H9 (cell line): ENCODE data around the gene MAL. TPM values are rescaled to one million over a fixed set of nuclear protein-coding genes. Genes with fewer than 3 reads are reported as not detected.

Experiments used
- DNase-seq: peaks from one replicate; pipeline ENCODE4 v3.0.0-alpha.2; 2017
- H2AFZ ChIP-seq: one replicate; pipeline ENCODE4 v1.6.1; 2013; ENCODE audit warnings: mild to moderate bottlenecking, low read length, control low read depth, moderate library complexity
- H2AK5ac ChIP-seq: 2 replicates; pipeline ENCODE4 v1.6.1; 2013; ENCODE audit warnings: low read length, control low read depth, mixed read lengths; ENCODE audit not compliant: insufficient read length
- H2BK120ac ChIP-seq: one replicate; pipeline ENCODE4 v1.6.1; 2013; ENCODE audit warnings: low read depth, mild to moderate bottlenecking, low read length, control low read depth, inconsistent platforms; ENCODE audit not compliant: poor library complexity, severe bottlenecking
- H2BK12ac ChIP-seq: 2 replicates; pipeline ENCODE4 v1.6.1; 2013; ENCODE audit warnings: low read length, control low read depth, mixed read lengths, low read depth; ENCODE audit not compliant: insufficient read length
- H2BK15ac ChIP-seq: 2 replicates; pipeline ENCODE4 v1.6.1; 2013; ENCODE audit warnings: low read depth, low read length, control low read depth
- H2BK20ac ChIP-seq: one replicate; pipeline ENCODE4 v1.6.1; 2013; ENCODE audit warnings: low read depth, mild to moderate bottlenecking, low read length, control low read depth, inconsistent platforms; ENCODE audit not compliant: poor library complexity, severe bottlenecking
- H2BK5ac ChIP-seq: 2 replicates; pipeline ENCODE4 v1.6.1; 2013; ENCODE audit warnings: low read length, control low read depth, mixed read lengths; ENCODE audit not compliant: insufficient read length
- H3K14ac ChIP-seq: 2 replicates; pipeline ENCODE4 v1.6.1; 2013; ENCODE audit warnings: low read length, control low read depth; ENCODE audit not compliant: insufficient read depth
- H3K18ac ChIP-seq: 2 replicates; pipeline ENCODE4 v1.6.1; 2013; ENCODE audit warnings: low read depth, mild to moderate bottlenecking, mixed read lengths, low read length, control low read depth; ENCODE audit not compliant: insufficient read length
- H3K23ac ChIP-seq: 2 replicates; pipeline ENCODE4 v1.6.1; 2013; ENCODE audit warnings: low read length, control low read depth, mixed read lengths, low read depth; ENCODE audit not compliant: insufficient read length
- H3K23me2 ChIP-seq: 2 replicates; pipeline ENCODE4 v1.6.1; 2013; ENCODE audit warnings: low read depth, mild to moderate bottlenecking, mixed read lengths, low read length, control low read depth; ENCODE audit not compliant: insufficient read length, poor library complexity, severe bottlenecking
- H3K27ac ChIP-seq: 2 replicates; pipeline ENCODE4 v1.5.1; 2013; ENCODE audit warnings: low read length, control low read depth, mixed read lengths, low read depth; ENCODE audit not compliant: insufficient read length
- H3K27me3 ChIP-seq: 2 replicates; pipeline ENCODE4 v1.6.1; 2013; ENCODE audit warnings: low read length, control low read depth, inconsistent platforms; ENCODE audit not compliant: insufficient read depth
- H3K4ac ChIP-seq: 2 replicates; pipeline ENCODE4 v1.6.1; 2013; ENCODE audit warnings: low read depth, mild to moderate bottlenecking, control low read depth, inconsistent platforms, low read length, moderate library complexity
- H3K4me1 ChIP-seq: 2 replicates; pipeline ENCODE4 v1.6.1; 2013; ENCODE audit warnings: low read length, control low read depth, inconsistent platforms; ENCODE audit not compliant: insufficient read depth
- H3K4me2 ChIP-seq: 2 replicates; pipeline ENCODE4 v1.6.1; 2013; ENCODE audit warnings: low read length, control low read depth, mixed read lengths; ENCODE audit not compliant: insufficient read length, insufficient read depth
- H3K56ac ChIP-seq: 2 replicates; pipeline ENCODE4 v1.6.1; 2013; ENCODE audit warnings: low read depth, mild to moderate bottlenecking, mixed read lengths, low read length, control low read depth; ENCODE audit not compliant: insufficient read length
- H3K79me1 ChIP-seq: 2 replicates; pipeline ENCODE4 v1.6.1; 2013; ENCODE audit warnings: low read depth, mild to moderate bottlenecking, moderate library complexity, low read length, control low read depth, inconsistent platforms; ENCODE audit not compliant: insufficient read depth, poor library complexity, severe bottlenecking
- H3K79me2 ChIP-seq: 2 replicates; pipeline ENCODE4 v1.6.1; 2013; ENCODE audit warnings: low read length, control low read depth, inconsistent platforms; ENCODE audit not compliant: insufficient read depth
- H3K9ac ChIP-seq: 2 replicates; pipeline ENCODE4 v1.6.1; 2013; ENCODE audit warnings: low read length, control low read depth, mixed read lengths; ENCODE audit not compliant: insufficient read length; ENCODE audit errors: extremely low read depth
- H3K9me3 ChIP-seq: one replicate; pipeline ENCODE4 v1.6.1; 2013; ENCODE audit warnings: low read depth, low read length, inconsistent platforms; ENCODE audit not compliant: control insufficient read depth
- H3T11ph ChIP-seq: one replicate; pipeline ENCODE4 v1.6.1; 2013; ENCODE audit warnings: mild to moderate bottlenecking, low read length, control low read depth, inconsistent platforms
- H4K20me1 ChIP-seq: one replicate; pipeline ENCODE4 v1.6.1; 2013; ENCODE audit not compliant: control insufficient read depth, insufficient read length, insufficient read depth
- H4K5ac ChIP-seq: 2 replicates; pipeline ENCODE4 v1.6.1; 2013; ENCODE audit warnings: low read depth, mild to moderate bottlenecking, mixed read lengths, low read length, control low read depth; ENCODE audit not compliant: insufficient read length
- H4K8ac ChIP-seq: replicated peaks from 2 replicates; pipeline ENCODE4 v1.6.1; 2013; ENCODE audit warnings: low read length, control low read depth, mixed read lengths, low read depth; ENCODE audit not compliant: insufficient read length
- H4K91ac ChIP-seq: 2 replicates; pipeline ENCODE4 v1.6.1; 2013; ENCODE audit warnings: low read depth, mild to moderate bottlenecking, moderate library complexity, mixed read lengths, low read length, control low read depth; ENCODE audit not compliant: insufficient read length
- H3K27ac Mint-ChIP-seq, 3 experiments: 2 replicates in 2 of 3; 3 replicates in 1 of 3; pipeline ENCODE4 v1.8.0; 2020 to 2021; ENCODE audit warnings: mixed read lengths in 3 of 3, mild to moderate bottlenecking in 1 of 3, moderate library complexity in 1 of 3
- H3K27me3 Mint-ChIP-seq: 2 replicates; pipeline ENCODE4 v1.8.0; 2021; ENCODE audit warnings: low read depth, mild to moderate bottlenecking, moderate library complexity, mixed read lengths
- H3K36me3 Mint-ChIP-seq, 3 experiments: 2 replicates in 2 of 3; 3 replicates in 1 of 3; pipeline ENCODE4 v1.8.0; 2020 to 2021; ENCODE audit warnings: low read depth in 3 of 3, mixed read lengths in 3 of 3; ENCODE audit not compliant: insufficient read depth in 1 of 3
- H3K4me1 Mint-ChIP-seq, 2 experiments: 2 replicates each; pipeline ENCODE4 v1.8.0; 2020; ENCODE audit warnings: mixed read lengths in 2 of 2
- H3K4me3 Mint-ChIP-seq, 2 experiments: 2 replicates in 1 of 2; 3 replicates in 1 of 2; pipeline ENCODE4 v1.8.0; 2020 to 2021; ENCODE audit warnings: mild to moderate bottlenecking in 2 of 2, mixed read lengths in 2 of 2, moderate library complexity in 1 of 2
- H3K9me3 Mint-ChIP-seq, 2 experiments: 2 replicates in 1 of 2; 3 replicates in 1 of 2; pipeline ENCODE4 v1.8.0; 2020; ENCODE audit warnings: mild to moderate bottlenecking in 2 of 2, mixed read lengths in 2 of 2, moderate library complexity in 1 of 2
- WGBS: extraction: QIAGEN DNeasy Blood & Tissue Kit; methylation state at CpG from one replicate; pipeline ENCODE4 v1.1.7; 2013; ENCODE audit warnings: missing lambda C conversion rate, low lambda C conversion rate, mixed read lengths; ENCODE audit not compliant: insufficient read length; ENCODE audit errors: extremely low coverage; 5-methylcytosine and 5-hydroxymethylcytosine counted together
- total RNA-seq: library from RNA; stranded (reverse); gene quantifications from 2 replicates; pipeline ENCODE4 v1.2.1, GENCODE V29; 2021
- TF ChIP-seq, protein P1 (sequence below): fragments of 200-600 bp; sonication (generic); conservative IDR thresholded peaks from 3 replicates; pipeline ENCODE4 v1.8.0; 2021; ENCODE audit warnings: antibody characterized with exemption, mild to moderate bottlenecking

The MAL gene
- total RNA-seq, 1 experiment from 2014 or later, result not detected

DNA sequence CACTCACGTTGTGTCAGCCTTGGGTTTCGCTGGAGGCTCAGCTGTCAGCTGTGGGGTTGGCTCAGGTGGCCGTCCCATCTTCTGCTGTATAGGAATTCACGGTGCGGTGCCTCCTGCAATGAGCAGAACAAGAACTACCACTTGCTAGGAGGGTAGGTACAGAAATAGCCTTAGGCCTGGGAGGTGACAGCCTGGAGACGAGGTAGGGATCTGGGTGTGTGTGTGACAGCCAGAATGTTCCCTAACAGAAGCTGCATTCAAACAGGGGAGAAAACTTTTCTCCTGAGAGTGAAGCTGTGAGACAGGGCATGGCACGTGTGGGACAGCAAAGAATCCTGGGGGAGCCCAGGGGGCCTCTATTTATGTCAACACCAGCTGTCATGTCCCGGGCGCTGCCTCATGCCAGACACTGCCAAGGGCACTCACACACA, 8.4 kb upstream of the MAL start:
- no peak overlapping the region for H2AK5ac ChIP-seq
- no CpG with 5 or more reads among the region's 9 CpGs for WGBS
- H4K20me1 ChIP-seq, result no peaks in the 10 kb centered on the region
- H3T11ph ChIP-seq, result no peak overlapping the region
- no peaks in the 10 kb centered on the region for H3K79me2 ChIP-seq
- H3K18ac ChIP-seq, result no peak overlapping the region
- H4K5ac ChIP-seq, result no peak overlapping the region
- no peak overlapping the region; a peak in 1 of 7 replicates for H3K27ac Mint-ChIP-seq
- H3K27me3 ChIP-seq, result no peaks in the 10 kb centered on the region
- no peak overlapping the region for H2AFZ ChIP-seq
- no peak overlapping the region for H2BK15ac ChIP-seq
- no peak overlapping the region for H3K56ac ChIP-seq
- peaks cover 4% of the 10 kb centered on the region; the same call in 1 of the 2 replicates for H3K4me1 ChIP-seq
- no peaks in the 10 kb centered on the region for H3K36me3 Mint-ChIP-seq
- no peak overlapping the region for H3K14ac ChIP-seq
- H4K91ac ChIP-seq, result no peak overlapping the region
- H3K79me1 ChIP-seq, result no peaks in the 10 kb centered on the region
- no peak overlapping the region for H2BK5ac ChIP-seq
- no peak overlapping the region for H2BK20ac ChIP-seq
- H4K8ac ChIP-seq, result no peak overlapping the region
- no peak overlapping the region for H3K9ac ChIP-seq
- H3K4me1 Mint-ChIP-seq, result peaks cover 29 to 35% of the 10 kb centered on the region in 2 experiments
- H3K4me2 ChIP-seq, result no peak overlapping the region
- no peak overlapping the region for H3K27ac ChIP-seq
- no peak overlapping the region for H3K4ac ChIP-seq
- H3K9me3 Mint-ChIP-seq, result no peaks in the 10 kb centered on the region
- H3K4me3 Mint-ChIP-seq, result no peak overlapping the region
- H2BK120ac ChIP-seq, result no peak overlapping the region
- TF ChIP-seq, protein P1, sequence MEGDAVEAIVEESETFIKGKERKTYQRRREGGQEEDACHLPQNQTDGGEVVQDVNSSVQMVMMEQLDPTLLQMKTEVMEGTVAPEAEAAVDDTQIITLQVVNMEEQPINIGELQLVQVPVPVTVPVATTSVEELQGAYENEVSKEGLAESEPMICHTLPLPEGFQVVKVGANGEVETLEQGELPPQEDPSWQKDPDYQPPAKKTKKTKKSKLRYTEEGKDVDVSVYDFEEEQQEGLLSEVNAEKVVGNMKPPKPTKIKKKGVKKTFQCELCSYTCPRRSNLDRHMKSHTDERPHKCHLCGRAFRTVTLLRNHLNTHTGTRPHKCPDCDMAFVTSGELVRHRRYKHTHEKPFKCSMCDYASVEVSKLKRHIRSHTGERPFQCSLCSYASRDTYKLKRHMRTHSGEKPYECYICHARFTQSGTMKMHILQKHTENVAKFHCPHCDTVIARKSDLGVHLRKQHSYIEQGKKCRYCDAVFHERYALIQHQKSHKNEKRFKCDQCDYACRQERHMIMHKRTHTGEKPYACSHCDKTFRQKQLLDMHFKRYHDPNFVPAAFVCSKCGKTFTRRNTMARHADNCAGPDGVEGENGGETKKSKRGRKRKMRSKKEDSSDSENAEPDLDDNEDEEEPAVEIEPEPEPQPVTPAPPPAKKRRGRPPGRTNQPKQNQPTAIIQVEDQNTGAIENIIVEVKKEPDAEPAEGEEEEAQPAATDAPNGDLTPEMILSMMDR, result no peak
- H2BK12ac ChIP-seq, result no peak overlapping the region
- H3K27me3 Mint-ChIP-seq, result peaks cover 35% of the 10 kb centered on the region
- H3K23me2 ChIP-seq, result no peaks in the 10 kb centered on the region
- H3K9me3 ChIP-seq, result no peaks in the 10 kb centered on the region
- no peak overlapping the region for H3K23ac ChIP-seq
- DNase-seq, result no peak
